DMS114 treated with DMSO at 0.1 percent for 48 hours (cell line): Measurements from ENCODE around the gene ABCA7.

Experiments used
- DNase-seq: peaks from one replicate; lab custom pipeline; 2025; ENCODE audit not compliant: unreplicated experiment; lab: John Stamatoyannopoulos, UW

ABCA7 gene

GRCh38 chr19:1070931-1071791 is 31.3 kb downstream of the ABCA7 start:
- DNase-seq, result peak; percentile 28

- no peak for DNase-seq
Measured at GRCh38 chr19:1072371-1073015, 32.6 kb downstream of the ABCA7 start.

GRCh38 chr19:1073063-1073955 is 33.4 kb downstream of the ABCA7 start:
- no peak for DNase-seq

- no peak for DNase-seq
Measured at GRCh38 chr19:1073956-1074517, 34.1 kb downstream of the ABCA7 start.

GRCh38 chr19:1074544-1075283 is 34.8 kb downstream of the ABCA7 start:
- DNase-seq, result peak; percentile 49

- DNase-seq, result no peak
Measured at GRCh38 chr19:1076046-1076386, 36.1 kb downstream of the ABCA7 start.

GRCh38 chr19:1076951-1077350 is 37.0 kb downstream of the ABCA7 start:
- no peak for DNase-seq

- DNase-seq, result no peak
Measured at GRCh38 chr19:1079566-1080111, 39.7 kb downstream of the ABCA7 start.

GRCh38 chr19:1080360-1081161 is 40.7 kb downstream of the ABCA7 start:
- no peak for DNase-seq

GRCh38 chr19:1081301-1082164 is 41.6 kb downstream of the ABCA7 start:
- DNase-seq, result no peak

- DNase-seq, result no peak
Measured at GRCh38 chr19:1082165-1082927, 42.4 kb downstream of the ABCA7 start.

GRCh38 chr19:1082928-1083816 is 43.3 kb downstream of the ABCA7 start:
- DNase-seq, result no peak

- no peak for DNase-seq
Measured at GRCh38 chr19:1084024-1084868, 44.3 kb downstream of the ABCA7 start.

- no peak for DNase-seq
Measured at GRCh38 chr19:1085053-1085658, 45.2 kb downstream of the ABCA7 start.

GRCh38 chr19:1085676-1086442 is 46.0 kb downstream of the ABCA7 start:
- no peak for DNase-seq
